SU-DHL-6 (cell line): ENCODE measurements around the gene EPHB3.

ENCODE experiments used
- H2AFZ ChIP-seq: fragments of 200-600 bp; sonication (generic); 2 replicates; pipeline ENCODE4 v1.6.1; 2014; ENCODE audit warnings: low read depth, mild to moderate bottlenecking, moderate library complexity, mixed read lengths, antibody characterized with exemption, low read length; ENCODE audit not compliant: severe bottlenecking
- H3F3A ChIP-seq: fragments of 200-600 bp; shearing (Covaris generic); 2 replicates; pipeline ENCODE4 v1.6.0; 2016; ENCODE audit warnings: antibody characterized with exemption, mild to moderate bottlenecking; ENCODE audit not compliant: insufficient read depth
- H3K27ac ChIP-seq: fragments of 200-600 bp; sonication (generic); 2 replicates; pipeline ENCODE4 v1.5.1; 2016; ENCODE audit warnings: low read depth, mild to moderate bottlenecking, low read length, moderate library complexity, mixed read lengths
- H3K27me3 ChIP-seq: fragments of 200-600 bp; sonication (generic), shearing (Covaris generic); 2 replicates; pipeline ENCODE4 v1.6.0; 2014; ENCODE audit warnings: mild to moderate bottlenecking, low read length
- H3K36me3 ChIP-seq: fragments of 200-600 bp; sonication (generic); 2 replicates; pipeline ENCODE4 v1.6.1; 2014; ENCODE audit warnings: mild to moderate bottlenecking, low read length, mixed read lengths
- H3K4me2 ChIP-seq: fragments of 300-600, 200-600 bp; shearing (Covaris generic), sonication (generic); 2 replicates; pipeline ENCODE4 v1.6.0; 2014; ENCODE audit warnings: low read length, low read depth, mild to moderate bottlenecking; ENCODE audit not compliant: poor library complexity, severe bottlenecking
- H3K4me3 ChIP-seq: fragments of 200-600 bp; sonication (generic); 2 replicates; pipeline ENCODE4 v1.5.1; 2014; ENCODE audit warnings: antibody characterized with exemption, low read length, mild to moderate bottlenecking, mixed read lengths; ENCODE audit not compliant: insufficient read depth, poor library complexity, severe bottlenecking
- H3K79me2 ChIP-seq: fragments of 200-600 bp; sonication (generic); 2 replicates; pipeline ENCODE4 v1.6.1; 2014; ENCODE audit warnings: mild to moderate bottlenecking, low read length, moderate library complexity; ENCODE audit not compliant: insufficient read depth
- H3K9ac ChIP-seq: fragments of 200-600 bp; sonication (generic); 2 replicates; pipeline ENCODE4 v1.7.0; 2014; ENCODE audit warnings: mild to moderate bottlenecking, low read length
- H3K9me2 ChIP-seq: fragments of 200-600 bp; sonication (generic); replicated peaks from 2 replicates; pipeline ENCODE4 v1.6.1; 2014; ENCODE audit warnings: low read length; ENCODE audit not compliant: insufficient read depth
- H3K9me3 ChIP-seq: fragments of 200-600 bp; sonication (generic); 2 replicates; pipeline ENCODE4 v1.6.1; 2014; ENCODE audit warnings: low read length, mixed read lengths; ENCODE audit not compliant: insufficient read depth
- H4K20me1 ChIP-seq: fragments of 200-600 bp; sonication (generic); 2 replicates; pipeline ENCODE4 v1.6.1; 2014; ENCODE audit warnings: low read depth, mild to moderate bottlenecking, antibody characterized with exemption, low read length, moderate library complexity, mixed read lengths
- EZH2phosphoT487 ChIP-seq: fragments of 200-600 bp; sonication (generic), shearing (Covaris generic); conservative IDR thresholded peaks from 2 replicates; pipeline ENCODE4 v1.6.1; 2018; ENCODE audit warnings: mild to moderate bottlenecking, antibody characterized with exemption, low read length, moderate library complexity, mixed read lengths
- TF ChIP-seq, protein P1 (sequence below): fragments of 200-600 bp; sonication (generic); IDR thresholded peaks from one replicate; pipeline ENCODE4 v1.5.1; 2017; ENCODE audit warnings: antibody characterized with exemption, mild to moderate bottlenecking, low read length, moderate library complexity; ENCODE audit not compliant: insufficient read depth, poor library complexity, severe bottlenecking

Gene EPHB3

DNA sequence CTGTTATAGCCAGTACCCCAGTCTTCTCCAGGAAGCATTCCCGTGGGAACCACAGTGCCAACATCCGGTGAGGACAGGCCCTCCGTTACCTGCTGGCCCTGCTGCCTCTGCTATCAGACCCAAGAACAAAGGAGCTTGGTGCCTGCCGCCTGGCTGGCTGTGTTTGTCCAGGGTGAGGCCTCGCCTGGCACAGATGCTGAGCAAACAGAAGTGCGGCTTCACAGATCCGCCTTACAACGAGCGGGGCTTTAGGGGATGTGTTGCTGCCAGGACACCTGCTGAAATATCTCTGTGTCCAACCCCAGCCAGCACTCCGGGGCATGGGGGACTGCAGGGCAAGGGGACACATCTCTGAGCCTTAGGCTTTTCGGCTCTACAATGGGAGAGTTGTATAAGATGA lies 2.2 kb upstream of the EPHB3 start:
- no peaks in the 10 kb centered on the region for H3F3A ChIP-seq
- H3K27ac ChIP-seq, result no peak overlapping the region
- no peaks in the 10 kb centered on the region for H4K20me1 ChIP-seq
- H3K79me2 ChIP-seq, result no peaks in the 10 kb centered on the region
- no peak overlapping the region for H3K4me3 ChIP-seq
- TF ChIP-seq, protein P1, sequence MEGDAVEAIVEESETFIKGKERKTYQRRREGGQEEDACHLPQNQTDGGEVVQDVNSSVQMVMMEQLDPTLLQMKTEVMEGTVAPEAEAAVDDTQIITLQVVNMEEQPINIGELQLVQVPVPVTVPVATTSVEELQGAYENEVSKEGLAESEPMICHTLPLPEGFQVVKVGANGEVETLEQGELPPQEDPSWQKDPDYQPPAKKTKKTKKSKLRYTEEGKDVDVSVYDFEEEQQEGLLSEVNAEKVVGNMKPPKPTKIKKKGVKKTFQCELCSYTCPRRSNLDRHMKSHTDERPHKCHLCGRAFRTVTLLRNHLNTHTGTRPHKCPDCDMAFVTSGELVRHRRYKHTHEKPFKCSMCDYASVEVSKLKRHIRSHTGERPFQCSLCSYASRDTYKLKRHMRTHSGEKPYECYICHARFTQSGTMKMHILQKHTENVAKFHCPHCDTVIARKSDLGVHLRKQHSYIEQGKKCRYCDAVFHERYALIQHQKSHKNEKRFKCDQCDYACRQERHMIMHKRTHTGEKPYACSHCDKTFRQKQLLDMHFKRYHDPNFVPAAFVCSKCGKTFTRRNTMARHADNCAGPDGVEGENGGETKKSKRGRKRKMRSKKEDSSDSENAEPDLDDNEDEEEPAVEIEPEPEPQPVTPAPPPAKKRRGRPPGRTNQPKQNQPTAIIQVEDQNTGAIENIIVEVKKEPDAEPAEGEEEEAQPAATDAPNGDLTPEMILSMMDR, result no peak
- no peak for TF ChIP-seq EZH2phosphoT487
- no peak overlapping the region for H3K9ac ChIP-seq
- no peaks in the 10 kb centered on the region for H3K27me3 ChIP-seq
- H2AFZ ChIP-seq, result no peak overlapping the region
- H3K4me2 ChIP-seq, result no peak overlapping the region
- H3K9me2 ChIP-seq, result no peaks in the 10 kb centered on the region
- no peaks in the 10 kb centered on the region for H3K9me3 ChIP-seq
- H3K36me3 ChIP-seq, result no peaks in the 10 kb centered on the region

DNA sequence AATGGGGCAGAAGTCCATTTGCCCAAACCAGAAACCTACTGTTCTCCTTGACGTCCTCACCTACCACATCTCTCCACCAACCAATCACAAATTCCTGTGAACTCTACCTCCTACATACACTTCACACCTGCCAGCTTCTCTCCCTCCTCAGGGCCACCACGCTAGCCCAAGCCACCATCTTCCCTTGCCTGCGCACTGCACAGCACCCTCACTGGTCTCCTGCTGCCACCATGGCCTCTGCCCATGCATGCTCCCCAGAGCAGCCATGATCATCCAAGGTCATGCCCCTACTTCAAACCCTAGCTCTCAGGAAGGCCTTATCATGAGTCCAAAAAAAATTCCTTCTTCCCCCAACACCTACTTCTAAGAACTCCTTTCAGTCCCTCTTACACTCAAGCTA lies 1.1 kb upstream of the EPHB3 start:
- H4K20me1 ChIP-seq, result no peaks in the 10 kb centered on the region
- H3F3A ChIP-seq, result no peaks in the 10 kb centered on the region
- no peaks in the 10 kb centered on the region for H3K36me3 ChIP-seq
- H3K27ac ChIP-seq, result no peak overlapping the region
- no peaks in the 10 kb centered on the region for H3K27me3 ChIP-seq
- TF ChIP-seq, protein P1, result no peak
- TF ChIP-seq EZH2phosphoT487, result no peak
- no peaks in the 10 kb centered on the region for H3K79me2 ChIP-seq
- H3K9me3 ChIP-seq, result no peaks in the 10 kb centered on the region
- H3K4me2 ChIP-seq, result no peak overlapping the region
- H3K9ac ChIP-seq, result no peak overlapping the region
- H3K9me2 ChIP-seq, result no peaks in the 10 kb centered on the region
- no peak overlapping the region for H3K4me3 ChIP-seq
- H2AFZ ChIP-seq, result no peak overlapping the region

DNA sequence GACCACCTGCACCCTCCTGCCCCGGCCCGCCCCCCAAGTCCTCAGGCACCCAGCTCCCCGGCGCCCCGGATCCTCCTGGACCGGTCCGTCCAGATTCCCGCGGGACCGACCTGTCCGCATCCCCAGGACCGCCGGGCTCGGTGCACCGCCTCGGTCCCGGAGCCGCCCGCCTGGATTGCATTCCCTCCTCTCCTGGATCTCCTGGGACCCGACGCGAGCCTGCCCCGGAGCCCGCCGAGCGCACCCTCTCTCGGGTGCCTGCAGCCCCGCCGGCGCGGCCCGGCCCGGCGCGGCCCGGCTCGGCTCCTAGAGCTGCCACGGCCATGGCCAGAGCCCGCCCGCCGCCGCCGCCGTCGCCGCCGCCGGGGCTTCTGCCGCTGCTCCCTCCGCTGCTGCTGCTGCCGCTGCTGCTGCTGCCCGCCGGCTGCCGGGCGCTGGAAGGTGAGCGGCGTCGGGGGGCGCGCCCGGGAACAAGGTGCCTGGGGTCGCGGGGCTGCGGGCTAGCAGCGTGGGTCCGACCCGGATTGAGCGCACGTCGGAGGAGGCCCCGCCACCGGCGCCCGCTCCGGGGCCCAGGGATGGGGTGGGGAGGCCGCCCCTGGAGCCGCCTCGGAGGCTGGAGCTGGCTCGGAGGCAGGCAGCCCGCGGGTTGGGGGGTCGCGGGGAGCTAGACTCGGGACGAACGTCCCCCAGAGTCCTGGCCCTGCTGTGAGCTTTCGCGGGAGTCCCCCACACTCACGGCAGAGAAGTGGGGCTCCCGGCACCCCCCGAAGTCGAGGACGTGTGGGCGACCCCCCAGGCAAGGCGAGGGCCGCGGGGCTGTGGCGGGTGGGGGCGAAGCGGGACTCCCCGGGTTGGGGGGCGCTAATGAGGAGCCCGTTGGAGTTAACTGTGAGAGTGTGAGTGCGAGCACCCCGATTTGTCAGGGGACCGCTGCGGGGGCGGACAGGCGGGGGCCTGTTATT lies 610 bp downstream of the EPHB3 start:
- H3K27me3 ChIP-seq, result no peaks in the 10 kb centered on the region
- H3K9ac ChIP-seq, result no peak overlapping the region
- no peak overlapping the region for H3K4me3 ChIP-seq
- no peaks in the 10 kb centered on the region for H3K9me3 ChIP-seq
- no peaks in the 10 kb centered on the region for H3K36me3 ChIP-seq
- H2AFZ ChIP-seq, result no peak overlapping the region
- no peaks in the 10 kb centered on the region for H3F3A ChIP-seq
- no peak overlapping the region for H3K27ac ChIP-seq
- no peaks in the 10 kb centered on the region for H3K9me2 ChIP-seq
- no peak overlapping the region for H3K4me2 ChIP-seq
- no peaks in the 10 kb centered on the region for H3K79me2 ChIP-seq
- TF ChIP-seq, protein P1, result no peak
- H4K20me1 ChIP-seq, result no peaks in the 10 kb centered on the region
